Mesothelial cell of epicardium (in vitro differentiated cells): ENCODE data around the gene BUD31. TPM values are rescaled to one million over a fixed set of nuclear protein-coding genes. Genes with fewer than 3 reads are reported as not detected.

ENCODE experiments used
- DNase-seq, 2 experiments: peaks; one replicate each; pipeline ENCODE4 v3.0.0; 2021; ENCODE audit warnings: low spot score in 2 of 2; ENCODE audit not compliant: unreplicated experiment in 2 of 2
- H3K27ac Mint-ChIP-seq: 2 replicates; pipeline ENCODE4 v1.8.0; 2021; ENCODE audit warnings: mixed read lengths
- H3K27me3 Mint-ChIP-seq: 2 replicates; pipeline ENCODE4 v1.8.0; 2021; ENCODE audit warnings: low read depth, mixed read lengths
- H3K36me3 Mint-ChIP-seq: 2 replicates; pipeline ENCODE4 v1.8.0; 2021; ENCODE audit warnings: mixed read lengths
- H3K4me1 Mint-ChIP-seq: 2 replicates; pipeline ENCODE4 v1.8.0; 2021; ENCODE audit warnings: mixed read lengths
- H3K4me3 Mint-ChIP-seq: 2 replicates; pipeline ENCODE4 v1.8.0; 2021; ENCODE audit warnings: mild to moderate bottlenecking, moderate library complexity, mixed read lengths
- H3K9me3 Mint-ChIP-seq: 2 replicates; pipeline ENCODE4 v1.8.0; 2021; ENCODE audit warnings: mixed read lengths
- CTCF ChIP-seq: fragments of 200-600 bp; sonication (generic); IDR thresholded peaks from one replicate; pipeline ENCODE4 v1.5.0; 2021; ENCODE audit warnings: antibody characterized with exemption; ENCODE audit not compliant: unreplicated experiment
- total RNA-seq: library from RNA; stranded (reverse); gene quantifications from 3 replicates; pipeline ENCODE4 v1.2.1, GENCODE V29; 2021

BUD31 gene
- total RNA-seq, 1 donor from 2014 or later: 63.1 TPM

- no peak for TF ChIP-seq CTCF
- no peaks in the 10 kb centered on the region for H3K9me3 Mint-ChIP-seq
- H3K27me3 Mint-ChIP-seq: no peaks in the 10 kb centered on the region
- H3K36me3 Mint-ChIP-seq: peaks cover 2% of the 10 kb centered on the region
- no peak for DNase-seq
- peak overlapping the region; percentile 76 for H3K27ac Mint-ChIP-seq
- peaks cover 13% of the 10 kb centered on the region for H3K4me1 Mint-ChIP-seq
- peak overlapping the region; percentile 33 for H3K4me3 Mint-ChIP-seq
Observed at GRCh38 chr7:99380032-99380822, 28.5 kb upstream of the BUD31 start.

- peaks cover 13% of the 10 kb centered on the region for H3K4me1 Mint-ChIP-seq
- peaks cover 2% of the 10 kb centered on the region for H3K36me3 Mint-ChIP-seq
- TF ChIP-seq CTCF: no peak
- H3K9me3 Mint-ChIP-seq: no peaks in the 10 kb centered on the region
- no peak overlapping the region for H3K4me3 Mint-ChIP-seq
- H3K27me3 Mint-ChIP-seq: no peaks in the 10 kb centered on the region
- no peak overlapping the region for H3K27ac Mint-ChIP-seq
- DNase-seq: no peak
Observed at GRCh38 chr7:99380823-99381663, 27.7 kb upstream of the BUD31 start.

GRCh38 chr7:99381664-99382075 lies 27.1 kb upstream of the BUD31 start:
- no peaks in the 10 kb centered on the region for H3K9me3 Mint-ChIP-seq
- H3K27ac Mint-ChIP-seq: no peak overlapping the region
- TF ChIP-seq CTCF: no peak
- peaks cover 2% of the 10 kb centered on the region for H3K36me3 Mint-ChIP-seq
- no peak overlapping the region for H3K4me3 Mint-ChIP-seq
- peaks cover 13% of the 10 kb centered on the region for H3K4me1 Mint-ChIP-seq
- no peaks in the 10 kb centered on the region for H3K27me3 Mint-ChIP-seq
- DNase-seq: no peak

- no peak for TF ChIP-seq CTCF
- Mint-ChIP-seq H3K27ac (no peak overlapping the region), H3K4me1 (peaks cover 13% of the 10 kb centered on the region), H3K9me3 (no peaks in the 10 kb centered on the region), H3K36me3 (peaks cover 7% of the 10 kb centered on the region), H3K4me3 (no peak overlapping the region), H3K27me3 (no peaks in the 10 kb centered on the region)
- no peak for DNase-seq
Observed at GRCh38 chr7:99383203-99383602, 25.6 kb upstream of the BUD31 start.

- no peak overlapping the region for H3K27ac Mint-ChIP-seq
- no peak for DNase-seq
- no peaks in the 10 kb centered on the region for H3K27me3 Mint-ChIP-seq
- H3K4me3 Mint-ChIP-seq: no peak overlapping the region
- TF ChIP-seq CTCF: no peak
- no peaks in the 10 kb centered on the region for H3K9me3 Mint-ChIP-seq
- peaks cover 13% of the 10 kb centered on the region for H3K4me1 Mint-ChIP-seq
- H3K36me3 Mint-ChIP-seq: peaks cover 10% of the 10 kb centered on the region
Observed at GRCh38 chr7:99383791-99384370, 24.9 kb upstream of the BUD31 start.
